Liver (tissue), 3 donors: ENCODE measurements around the gene FAM13C.
"Not testable (repeated sequence)": the region's sequence is repeated elsewhere in the genome, so short reads cannot be mapped to it uniquely, and the experiment has no call there.

ENCODE experiments used
- CTCF ChIP-seq: fragments of 150-350 bp; IDR thresholded peaks from 2 replicates; pipeline ENCODE4 v1.5.1; 2017; ENCODE audit warnings: improper control_type of control experiment, low read depth, low read length; ENCODE audit not compliant: missing input control
- EGR1 ChIP-seq, 2 donors: IDR thresholded peaks; 2 replicates each; pipeline ENCODE4 v1.6.1; 2016 to 2018; ENCODE audit warnings: antibody characterized with exemption in 2 of 2, low read depth in 2 of 2
- GABPA ChIP-seq, 2 donors: IDR thresholded peaks in 1 of 2; conservative IDR thresholded peaks in 1 of 2; 2 replicates each; pipeline ENCODE4 v1.6.1; 2016; ENCODE audit warnings: antibody characterized with exemption in 2 of 2, mild to moderate bottlenecking in 1 of 2, moderate library complexity in 1 of 2
- HNF4A ChIP-seq, 2 donors: conservative IDR thresholded peaks; 2 replicates each; pipeline ENCODE4 v1.6.1; 2016; ENCODE audit warnings: antibody characterized with exemption in 2 of 2, mild to moderate bottlenecking in 2 of 2
- JUND ChIP-seq, 2 donors: IDR thresholded peaks; 2 replicates each; pipeline ENCODE4 v1.6.1; 2016; ENCODE audit warnings: antibody characterized with exemption in 2 of 2
- MAX ChIP-seq: IDR thresholded peaks from 2 replicates; pipeline ENCODE4 v1.6.1; 2016; ENCODE audit warnings: antibody characterized with exemption
- RAD21 ChIP-seq, 2 donors: IDR thresholded peaks; 2 replicates each; pipeline ENCODE4 v1.6.1; 2016; ENCODE audit warnings: antibody characterized with exemption in 2 of 2, mild to moderate bottlenecking in 2 of 2
- SP1 ChIP-seq: IDR thresholded peaks from 2 replicates; pipeline ENCODE4 v1.6.1; 2018; ENCODE audit warnings: antibody characterized with exemption, mild to moderate bottlenecking
- TAF1 ChIP-seq: conservative IDR thresholded peaks from 2 replicates; pipeline ENCODE4 v1.6.1; 2016; ENCODE audit warnings: antibody characterized with exemption, mild to moderate bottlenecking
- YY1 ChIP-seq: IDR thresholded peaks from 2 replicates; pipeline ENCODE4 v1.6.1; 2016; ENCODE audit warnings: antibody characterized with exemption, mild to moderate bottlenecking
- TF ChIP-seq, protein P1 (sequence below): IDR thresholded peaks from 2 replicates; pipeline ENCODE4 v1.6.1; 2016; ENCODE audit warnings: antibody characterized with exemption
- TF ChIP-seq, protein P2 (sequence below): IDR thresholded peaks from 2 replicates; pipeline ENCODE4 v1.6.1; 2016; ENCODE audit warnings: antibody characterized with exemption, mild to moderate bottlenecking
- donor health status: healthy.
- donor health status: healthy.

DNA sequence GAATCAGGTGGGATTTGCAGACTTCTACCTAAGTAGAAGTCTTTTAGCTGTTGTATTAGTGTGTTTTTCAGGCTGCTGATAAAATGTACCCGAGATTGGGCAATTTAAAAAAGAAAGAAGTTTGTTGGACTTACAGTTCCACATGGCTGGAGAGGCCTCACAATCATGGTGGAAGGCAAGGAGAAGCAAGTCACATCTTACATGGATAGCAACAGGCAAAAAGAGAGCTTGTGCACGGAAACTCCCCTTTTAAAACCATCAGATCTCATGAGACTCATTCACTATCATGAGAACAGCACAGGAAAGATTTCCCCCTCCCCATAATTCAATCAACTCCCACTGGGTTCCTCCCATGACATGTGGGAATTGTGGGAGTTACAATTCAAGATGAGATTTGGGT, 123.2 kb downstream of the FAM13C start:
- not testable (repeated sequence) for TF ChIP-seq CTCF; RAD21 (IDR thresholded peaks at IDR 0.05); SP1; MAX; EGR1 (IDR thresholded peaks at IDR 0.05; ENCODE audit: low read depth in 2 of 2); TAF1; GABPA (IDR thresholded peaks at IDR 0.05 in 1 of 2, conservative IDR thresholded peaks at IDR 0.05 in 1 of 2); YY1; JUND (IDR thresholded peaks at IDR 0.05); HNF4A (conservative IDR thresholded peaks at IDR 0.05)
- TF ChIP-seq, protein P1, sequence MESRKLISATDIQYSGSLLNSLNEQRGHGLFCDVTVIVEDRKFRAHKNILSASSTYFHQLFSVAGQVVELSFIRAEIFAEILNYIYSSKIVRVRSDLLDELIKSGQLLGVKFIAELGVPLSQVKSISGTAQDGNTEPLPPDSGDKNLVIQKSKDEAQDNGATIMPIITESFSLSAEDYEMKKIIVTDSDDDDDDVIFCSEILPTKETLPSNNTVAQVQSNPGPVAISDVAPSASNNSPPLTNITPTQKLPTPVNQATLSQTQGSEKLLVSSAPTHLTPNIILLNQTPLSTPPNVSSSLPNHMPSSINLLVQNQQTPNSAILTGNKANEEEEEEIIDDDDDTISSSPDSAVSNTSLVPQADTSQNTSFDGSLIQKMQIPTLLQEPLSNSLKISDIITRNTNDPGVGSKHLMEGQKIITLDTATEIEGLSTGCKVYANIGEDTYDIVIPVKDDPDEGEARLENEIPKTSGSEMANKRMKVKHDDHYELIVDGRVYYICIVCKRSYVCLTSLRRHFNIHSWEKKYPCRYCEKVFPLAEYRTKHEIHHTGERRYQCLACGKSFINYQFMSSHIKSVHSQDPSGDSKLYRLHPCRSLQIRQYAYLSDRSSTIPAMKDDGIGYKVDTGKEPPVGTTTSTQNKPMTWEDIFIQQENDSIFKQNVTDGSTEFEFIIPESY, result not testable (repeated sequence)
- TF ChIP-seq, protein P2, sequence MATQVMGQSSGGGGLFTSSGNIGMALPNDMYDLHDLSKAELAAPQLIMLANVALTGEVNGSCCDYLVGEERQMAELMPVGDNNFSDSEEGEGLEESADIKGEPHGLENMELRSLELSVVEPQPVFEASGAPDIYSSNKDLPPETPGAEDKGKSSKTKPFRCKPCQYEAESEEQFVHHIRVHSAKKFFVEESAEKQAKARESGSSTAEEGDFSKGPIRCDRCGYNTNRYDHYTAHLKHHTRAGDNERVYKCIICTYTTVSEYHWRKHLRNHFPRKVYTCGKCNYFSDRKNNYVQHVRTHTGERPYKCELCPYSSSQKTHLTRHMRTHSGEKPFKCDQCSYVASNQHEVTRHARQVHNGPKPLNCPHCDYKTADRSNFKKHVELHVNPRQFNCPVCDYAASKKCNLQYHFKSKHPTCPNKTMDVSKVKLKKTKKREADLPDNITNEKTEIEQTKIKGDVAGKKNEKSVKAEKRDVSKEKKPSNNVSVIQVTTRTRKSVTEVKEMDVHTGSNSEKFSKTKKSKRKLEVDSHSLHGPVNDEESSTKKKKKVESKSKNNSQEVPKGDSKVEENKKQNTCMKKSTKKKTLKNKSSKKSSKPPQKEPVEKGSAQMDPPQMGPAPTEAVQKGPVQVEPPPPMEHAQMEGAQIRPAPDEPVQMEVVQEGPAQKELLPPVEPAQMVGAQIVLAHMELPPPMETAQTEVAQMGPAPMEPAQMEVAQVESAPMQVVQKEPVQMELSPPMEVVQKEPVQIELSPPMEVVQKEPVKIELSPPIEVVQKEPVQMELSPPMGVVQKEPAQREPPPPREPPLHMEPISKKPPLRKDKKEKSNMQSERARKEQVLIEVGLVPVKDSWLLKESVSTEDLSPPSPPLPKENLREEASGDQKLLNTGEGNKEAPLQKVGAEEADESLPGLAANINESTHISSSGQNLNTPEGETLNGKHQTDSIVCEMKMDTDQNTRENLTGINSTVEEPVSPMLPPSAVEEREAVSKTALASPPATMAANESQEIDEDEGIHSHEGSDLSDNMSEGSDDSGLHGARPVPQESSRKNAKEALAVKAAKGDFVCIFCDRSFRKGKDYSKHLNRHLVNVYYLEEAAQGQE, result not testable (repeated sequence)
